ENCODE data around the gene MMP19. TPM values are rescaled to one million over a fixed set of nuclear protein-coding genes. Genes with fewer than 3 reads are reported as not detected.

MMP19 gene
- total RNA-seq, 1 experiment from 2014 or later, result 2.3 TPM

DNA sequence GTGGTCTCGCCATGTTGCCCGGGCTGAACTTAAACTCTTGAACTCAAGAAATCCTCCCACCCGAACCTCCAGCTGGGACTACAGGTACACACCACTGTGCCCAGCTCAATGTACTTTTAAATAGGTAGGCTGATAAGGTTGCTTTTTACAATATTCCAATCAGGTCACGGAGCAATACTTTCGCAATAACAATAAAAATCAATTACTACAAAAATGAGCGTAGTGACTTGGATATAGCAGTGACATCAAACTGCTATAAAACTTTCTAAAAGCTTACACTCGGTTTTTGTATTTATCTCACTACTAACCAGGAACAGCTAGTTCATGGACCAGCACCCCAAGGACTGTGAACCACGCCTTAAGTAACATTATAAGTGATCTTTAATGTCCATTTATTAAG is 35.8 kb downstream of the MMP19 start:
- intact Hi-C loops (cut with micrococcal nuclease), result no loop called here
- H2AFZ ChIP-seq (ENCODE audit: low read depth, low read length, poor library complexity, severe bottlenecking), result no peak overlapping the region
- no peak for ATAC-seq
- H3K79me2 ChIP-seq (ENCODE audit: insufficient read depth, low read length), result peaks cover 99% of the 10 kb centered on the region
- peaks cover 6 to 13% of the 10 kb centered on the region in 2 experiments; a peak in 2 of 4 replicates for H3K36me3 ChIP-seq (ENCODE audit: control insufficient read depth in 1 of 2, insufficient read depth in 2 of 2, low read length in 2 of 2)
- no peak overlapping the region for H3K4me3 ChIP-seq (replicated peaks in 1 of 2; ENCODE audit: low read depth in 1 of 2, low read length in 2 of 2)
- RAD21 ChIA-PET (ENCODE audit: low non-redundant PET in 1 of 2, low total read pairs in 2 of 2, uncharacterized antibody in 2 of 2, unreplicated experiment in 2 of 2), result no interaction called here
- no TSS peak for BruUV-seq (replicated peaks)
- CTCF ChIA-PET, result interaction anchor here (1.2 to 1.5 kb wide), 2 partner anchors 11 to 69 kb away, joined by 3 read pairs; no protein-coding TSS in a partner anchor
- no peak overlapping the region for H3K27ac ChIP-seq (ENCODE audit: low read depth, low read length)
- DNase-seq (ENCODE audit: low read depth, low spot score), result no peak
- H3K9me2 ChIP-seq (ENCODE audit: insufficient read depth), result no peaks in the 10 kb centered on the region
- TF ChIP-seq CBX3 (IDR thresholded peaks at IDR 0.05; ENCODE audit: low read depth) (no peak), POLR2AphosphoS5 (IDR thresholded peaks at IDR 0.05; ENCODE audit: low read depth, low read length) (no peak), ZNF274 (IDR thresholded peaks at IDR 0.05; ENCODE audit: low read depth, low read length) (no peak), ELF1 (IDR thresholded peaks at IDR 0.05; ENCODE audit: borderline replicate concordance, low read depth) (no peak), EZH2 (IDR thresholded peaks at IDR 0.05) (no peak), JUND (IDR thresholded peaks at IDR 0.05) (no peak), CEBPB (IDR thresholded peaks at IDR 0.05; ENCODE audit: low read depth) (no peak), EZH2phosphoT487 (IDR thresholded peaks at IDR 0.05; ENCODE audit: borderline replicate concordance) (no peak), SP1 (IDR thresholded peaks at IDR 0.05; ENCODE audit: low read depth) (no peak), SIN3A (IDR thresholded peaks at IDR 0.05; ENCODE audit: low read depth) (no peak), RAD21 (IDR thresholded peaks at IDR 0.05; ENCODE audit: low read depth) (no peak), SRF (IDR thresholded peaks at IDR 0.05; ENCODE audit: low read depth) (no peak), YY1 (IDR thresholded peaks at IDR 0.05; ENCODE audit: extremely low read depth, insufficient replicate concordance, low read depth, low read length) (no peak)
- TF ChIP-seq, protein P1, sequence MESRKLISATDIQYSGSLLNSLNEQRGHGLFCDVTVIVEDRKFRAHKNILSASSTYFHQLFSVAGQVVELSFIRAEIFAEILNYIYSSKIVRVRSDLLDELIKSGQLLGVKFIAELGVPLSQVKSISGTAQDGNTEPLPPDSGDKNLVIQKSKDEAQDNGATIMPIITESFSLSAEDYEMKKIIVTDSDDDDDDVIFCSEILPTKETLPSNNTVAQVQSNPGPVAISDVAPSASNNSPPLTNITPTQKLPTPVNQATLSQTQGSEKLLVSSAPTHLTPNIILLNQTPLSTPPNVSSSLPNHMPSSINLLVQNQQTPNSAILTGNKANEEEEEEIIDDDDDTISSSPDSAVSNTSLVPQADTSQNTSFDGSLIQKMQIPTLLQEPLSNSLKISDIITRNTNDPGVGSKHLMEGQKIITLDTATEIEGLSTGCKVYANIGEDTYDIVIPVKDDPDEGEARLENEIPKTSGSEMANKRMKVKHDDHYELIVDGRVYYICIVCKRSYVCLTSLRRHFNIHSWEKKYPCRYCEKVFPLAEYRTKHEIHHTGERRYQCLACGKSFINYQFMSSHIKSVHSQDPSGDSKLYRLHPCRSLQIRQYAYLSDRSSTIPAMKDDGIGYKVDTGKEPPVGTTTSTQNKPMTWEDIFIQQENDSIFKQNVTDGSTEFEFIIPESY (IDR thresholded peaks at IDR 0.05; ENCODE audit: extremely low read depth, insufficient replicate concordance, low read length), result no peak
- TF ChIP-seq, protein P2, sequence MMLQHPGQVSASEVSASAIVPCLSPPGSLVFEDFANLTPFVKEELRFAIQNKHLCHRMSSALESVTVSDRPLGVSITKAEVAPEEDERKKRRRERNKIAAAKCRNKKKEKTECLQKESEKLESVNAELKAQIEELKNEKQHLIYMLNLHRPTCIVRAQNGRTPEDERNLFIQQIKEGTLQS (IDR thresholded peaks at IDR 0.05), result no peak
- no peak overlapping the region for H3K9ac ChIP-seq (ENCODE audit: low read length)
- no peaks in the 10 kb centered on the region for H3K27me3 ChIP-seq (ENCODE audit: insufficient read depth, low read length)
- H4K20me1 ChIP-seq (ENCODE audit: insufficient read depth), result peaks cover 10% of the 10 kb centered on the region; the same call in 1 of the 2 replicates
- H3K4me1 ChIP-seq (ENCODE audit: control insufficient read depth in 1 of 2, insufficient read depth in 2 of 2, low read length in 2 of 2), result peaks cover 12 to 24% of the 10 kb centered on the region in 2 experiments
- no peaks in the 10 kb centered on the region for H3K9me3 ChIP-seq (ENCODE audit: control insufficient read depth in 1 of 2, insufficient read depth in 1 of 2, low read depth in 1 of 2, low read length in 2 of 2)
- POLR2A ChIA-PET, result interaction anchor here (0.7 kb wide), 2 partner anchors 129 to 1119 kb away, joined by 3 to 4 read pairs; no protein-coding TSS in a partner anchor
- no peak overlapping the region for H3K4me2 ChIP-seq (ENCODE audit: low read length)
